Bronchial epithelial cell (primary cell): ENCODE results near the gene NR3C1. TPM values are rescaled to one million over a fixed set of nuclear protein-coding genes. Genes with fewer than 3 reads are reported as not detected.

Source experiments
- DNase-seq: peaks from one replicate; pipeline ENCODE4 v3.0.0-alpha.2; 2010; ENCODE audit warnings: low read depth
- FAIRE-seq: peaks from 2 replicates; lab custom pipeline; 2011; peaks lifted over from hg19 to GRCh38; lab: Jason Lieb, UNC
- H3K27me3 ChIP-seq: 2 replicates; pipeline ENCODE4 v1.5.1; 2011; ENCODE audit warnings: low read length; ENCODE audit not compliant: control insufficient read depth, insufficient read depth
- H3K36me3 ChIP-seq: 2 replicates; pipeline ENCODE4 v1.5.1; 2011; ENCODE audit warnings: low read length; ENCODE audit not compliant: control insufficient read depth, insufficient read depth
- H3K4me3 ChIP-seq: 2 replicates; pipeline ENCODE4 v1.5.1; 2011; ENCODE audit warnings: mild to moderate bottlenecking, low read depth, low read length, control low read depth
- total RNA-seq: library from RNA; depleted of rRNA; stranded (reverse); fragments of >200 nt; gene quantifications from 2 replicates; pipeline ENCODE4 v1.2.1, GENCODE V29; 2014
- TF ChIP-seq, protein P1 (sequence below): IDR thresholded peaks from 2 replicates; pipeline ENCODE4 v1.5.1; 2011; ENCODE audit warnings: mild to moderate bottlenecking, moderate library complexity, low read length, control low read depth, inconsistent platforms; ENCODE audit not compliant: insufficient read depth, severe bottlenecking

Gene NR3C1
- total RNA-seq, 1 donor from 2014 or later, result 41.9 TPM

DNA sequence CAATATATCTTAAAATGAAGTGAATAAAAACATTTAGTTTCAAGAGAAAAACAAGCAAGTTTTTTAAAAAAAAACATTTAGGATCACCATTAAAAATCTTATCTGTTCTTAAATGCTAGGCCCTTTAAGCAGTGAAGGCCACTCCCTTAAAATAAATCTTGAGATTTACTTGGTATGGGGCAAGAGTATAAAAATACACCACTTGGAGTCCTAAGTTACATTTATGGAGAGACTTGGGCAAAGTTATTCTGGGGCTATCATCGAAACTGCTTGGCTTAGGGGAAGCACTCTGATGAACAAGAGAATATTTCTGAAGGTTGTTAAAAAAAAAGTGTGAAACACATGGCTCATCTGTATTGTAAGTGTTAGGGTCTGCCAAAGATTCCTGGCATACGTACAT, 97.4 kb downstream of the NR3C1 start:
- Histone ChIP-seq H3K27me3 (no peaks in the 10 kb centered on the region), H3K4me3 (no peak overlapping the region), H3K36me3 (peaks cover 2% of the 10 kb centered on the region)
- FAIRE-seq, result no peak
- TF ChIP-seq, protein P1, sequence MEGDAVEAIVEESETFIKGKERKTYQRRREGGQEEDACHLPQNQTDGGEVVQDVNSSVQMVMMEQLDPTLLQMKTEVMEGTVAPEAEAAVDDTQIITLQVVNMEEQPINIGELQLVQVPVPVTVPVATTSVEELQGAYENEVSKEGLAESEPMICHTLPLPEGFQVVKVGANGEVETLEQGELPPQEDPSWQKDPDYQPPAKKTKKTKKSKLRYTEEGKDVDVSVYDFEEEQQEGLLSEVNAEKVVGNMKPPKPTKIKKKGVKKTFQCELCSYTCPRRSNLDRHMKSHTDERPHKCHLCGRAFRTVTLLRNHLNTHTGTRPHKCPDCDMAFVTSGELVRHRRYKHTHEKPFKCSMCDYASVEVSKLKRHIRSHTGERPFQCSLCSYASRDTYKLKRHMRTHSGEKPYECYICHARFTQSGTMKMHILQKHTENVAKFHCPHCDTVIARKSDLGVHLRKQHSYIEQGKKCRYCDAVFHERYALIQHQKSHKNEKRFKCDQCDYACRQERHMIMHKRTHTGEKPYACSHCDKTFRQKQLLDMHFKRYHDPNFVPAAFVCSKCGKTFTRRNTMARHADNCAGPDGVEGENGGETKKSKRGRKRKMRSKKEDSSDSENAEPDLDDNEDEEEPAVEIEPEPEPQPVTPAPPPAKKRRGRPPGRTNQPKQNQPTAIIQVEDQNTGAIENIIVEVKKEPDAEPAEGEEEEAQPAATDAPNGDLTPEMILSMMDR, result no peak
- DNase-seq, result no peak

DNA sequence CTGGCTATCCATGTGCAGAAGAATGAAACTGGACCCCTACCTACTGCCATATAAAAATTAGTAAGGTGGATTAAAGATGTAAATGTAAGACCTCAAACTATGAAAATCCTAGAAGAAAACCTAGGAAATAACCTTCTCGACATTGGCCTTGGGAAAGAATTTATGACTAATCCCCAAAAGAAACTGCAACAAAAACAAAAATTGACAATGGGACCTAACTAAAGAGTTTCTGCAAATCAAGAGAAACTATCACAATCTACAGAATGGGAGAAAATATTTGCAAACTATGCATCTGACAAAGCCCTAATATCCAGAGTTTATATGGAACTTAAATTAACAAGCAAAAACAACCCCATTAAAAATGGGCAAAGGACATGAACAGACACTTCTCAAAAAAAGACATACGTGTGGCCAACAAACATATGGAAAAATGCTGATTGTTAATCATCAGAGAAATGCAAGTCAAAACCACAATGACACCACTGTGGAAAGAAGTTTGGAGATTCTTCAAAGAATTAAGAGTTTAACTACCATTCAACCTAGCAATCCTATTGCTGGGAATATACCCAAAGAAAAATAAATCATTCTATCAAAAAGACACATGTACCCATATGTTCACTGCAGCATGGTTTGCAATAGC, 98.5 kb downstream of the NR3C1 start:
- DNase-seq (no peak), FAIRE-seq (no peak)
- no peaks in the 10 kb centered on the region for H3K27me3 ChIP-seq
- H3K4me3 ChIP-seq, result no peak overlapping the region
- peaks cover 2% of the 10 kb centered on the region for H3K36me3 ChIP-seq
- TF ChIP-seq, protein P1, result no peak

DNA sequence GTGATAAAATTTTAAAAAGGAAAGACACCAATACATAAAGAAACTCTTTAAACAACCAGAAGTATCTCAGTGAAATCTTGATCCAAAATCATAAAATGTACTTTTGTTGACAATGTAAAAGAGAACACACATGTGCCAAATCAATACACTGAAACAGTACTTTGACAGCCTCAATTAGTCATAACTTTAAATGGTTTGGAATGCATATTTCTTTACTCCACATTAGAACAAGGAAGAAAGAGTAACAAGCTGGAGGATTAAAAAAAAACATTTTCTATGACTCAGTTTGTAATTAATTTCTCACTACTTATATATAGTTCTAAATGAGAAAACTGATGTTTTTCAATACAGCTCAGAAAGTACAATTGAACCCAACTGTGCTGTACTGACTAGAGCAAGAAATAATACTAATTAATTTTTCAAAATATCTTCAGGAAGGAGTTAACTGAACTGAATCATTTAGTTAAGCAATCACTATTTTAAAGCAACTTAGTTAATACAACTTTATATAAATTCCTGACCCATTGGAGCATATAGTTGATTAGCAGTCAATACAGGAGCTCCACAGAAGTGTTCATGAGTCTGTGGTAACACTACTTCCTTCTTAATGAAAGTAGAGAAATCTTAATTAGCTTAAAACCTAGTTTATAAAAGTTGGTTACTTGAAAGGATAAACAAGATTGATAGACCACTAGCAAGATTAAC, 101.0 kb downstream of the NR3C1 start:
- peaks cover 4% of the 10 kb centered on the region for H3K36me3 ChIP-seq

DNA sequence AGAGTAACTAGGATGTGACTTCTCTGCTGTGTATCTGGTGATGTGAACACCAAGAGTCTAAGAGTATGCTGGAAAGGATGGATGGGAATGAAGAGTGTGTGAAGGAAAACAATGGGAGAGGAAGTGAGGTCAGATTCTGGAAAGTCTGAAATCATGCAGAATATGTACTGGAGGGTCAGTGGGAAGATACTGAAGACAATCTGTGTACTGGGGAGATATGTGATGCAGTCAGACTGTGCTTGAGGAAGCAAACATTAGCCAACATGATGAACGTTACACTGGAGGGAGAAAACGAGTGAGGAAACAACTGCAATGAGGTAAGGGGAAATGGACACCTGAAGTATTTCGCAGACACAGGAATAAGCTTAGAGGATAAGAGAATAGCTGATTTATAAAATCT, 105.7 kb downstream of the NR3C1 start:
- Histone ChIP-seq H3K27me3 (no peaks in the 10 kb centered on the region), H3K36me3 (peaks cover 6% of the 10 kb centered on the region), H3K4me3 (no peak overlapping the region)
- FAIRE-seq (no peak), DNase-seq (no peak)
- TF ChIP-seq, protein P1, result no peak

More for the DNA sequence above, 101.0 kb downstream of the NR3C1 start:
- TF ChIP-seq, protein P1, result no peak
- Histone ChIP-seq H3K4me3 (no peak overlapping the region), H3K27me3 (no peaks in the 10 kb centered on the region)
- no peak for FAIRE-seq
- peak; percentile 62 for DNase-seq

DNA sequence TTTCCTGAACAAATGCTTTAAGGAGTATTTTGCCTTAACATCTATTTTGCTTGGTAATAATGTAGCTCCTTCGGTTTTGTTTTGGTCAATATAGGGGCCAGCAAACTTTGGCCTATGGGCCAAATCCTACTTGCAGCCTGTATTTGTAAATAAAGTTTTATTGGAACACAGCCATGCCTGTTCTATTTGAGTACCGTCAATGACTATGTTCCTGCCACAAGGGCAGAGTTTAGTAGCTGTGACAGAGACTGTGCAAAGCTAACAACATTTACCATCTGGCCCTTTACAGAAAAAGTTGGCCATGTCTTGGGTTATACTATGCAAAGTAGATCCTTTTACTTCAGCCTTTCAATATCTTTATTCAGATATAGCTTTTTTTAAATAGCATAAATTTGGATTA, 113.4 kb downstream of the NR3C1 start:
- DNase-seq, result no peak
- Histone ChIP-seq H3K4me3 (no peak overlapping the region), H3K36me3 (peaks cover 1% of the 10 kb centered on the region), H3K27me3 (no peaks in the 10 kb centered on the region)
- TF ChIP-seq, protein P1, result no peak
- FAIRE-seq, result no peak
